OCI-LY1 (cell line): Measurements from ENCODE around the gene RAPGEF4.

Experiments
- CTCF ChIP-seq: fragments of 200-600 bp; sonication (generic), shearing (Covaris generic); IDR thresholded peaks from 2 replicates; pipeline ENCODE4 v1.5.1; 2017; ENCODE audit warnings: mild to moderate bottlenecking, antibody characterized with exemption, low read length, moderate library complexity, mixed read lengths
- EZH2 ChIP-seq: fragments of 200-600 bp; sonication (generic), shearing (Covaris generic); IDR thresholded peaks from 2 replicates; pipeline ENCODE4 v1.8.0; 2017; ENCODE audit warnings: borderline replicate concordance, mixed run types, mild to moderate bottlenecking, antibody characterized with exemption, low read length, moderate library complexity, mixed read lengths

GRCh38 chr2:172742931-172743540 lies 7.4 kb downstream of the RAPGEF4 start:
- TF ChIP-seq CTCF (no peak), EZH2 (no peak)
